ENCODE data around the gene APPL1.
A peak's percentile ranks its signal among the peaks of the same experiment; 100 is the strongest.
"Not testable (repeated sequence)": the region's sequence is repeated elsewhere in the genome, so short reads cannot be mapped to it uniquely, and the experiment has no call there.

The APPL1 gene

DNA sequence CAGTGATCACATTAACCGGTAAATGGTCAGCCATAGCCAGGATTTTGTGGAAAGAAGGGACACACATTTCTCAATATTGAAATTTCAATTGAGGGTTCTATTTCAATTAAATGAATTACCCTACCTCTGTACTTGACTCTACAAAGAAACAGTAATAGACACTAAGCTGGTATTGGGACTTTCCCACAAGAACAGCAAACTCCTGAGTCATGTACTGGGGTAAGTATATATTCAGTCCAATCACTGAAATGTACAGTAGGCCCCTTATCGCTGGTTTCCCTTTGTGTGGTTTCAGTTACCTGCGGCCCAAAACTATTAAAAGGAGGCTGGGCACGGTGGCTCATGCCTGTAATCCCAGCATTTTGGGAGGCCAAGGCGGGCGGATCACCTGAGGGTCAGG is 47.3 kb downstream of the APPL1 start:
- DNase-seq = no peak

DNA sequence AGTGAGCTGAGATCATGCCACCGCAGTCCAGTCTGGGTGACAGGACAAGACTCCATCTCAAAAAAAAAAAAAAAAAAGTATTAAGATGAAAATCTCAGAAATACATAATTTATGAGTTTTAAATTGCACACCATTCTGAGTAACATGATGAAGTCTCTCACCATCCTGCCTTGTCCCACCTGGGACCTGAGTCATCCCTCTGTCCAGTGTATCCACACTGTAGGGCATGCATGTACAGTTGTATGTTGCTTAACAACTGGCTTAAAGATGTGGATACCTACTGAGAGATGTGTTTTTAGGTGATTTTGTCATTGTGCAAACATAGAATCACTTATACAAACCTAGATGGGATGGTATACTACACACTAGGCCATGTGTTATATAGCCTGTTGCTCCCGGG is 47.9 kb downstream of the APPL1 start:
- no peak for DNase-seq

DNA sequence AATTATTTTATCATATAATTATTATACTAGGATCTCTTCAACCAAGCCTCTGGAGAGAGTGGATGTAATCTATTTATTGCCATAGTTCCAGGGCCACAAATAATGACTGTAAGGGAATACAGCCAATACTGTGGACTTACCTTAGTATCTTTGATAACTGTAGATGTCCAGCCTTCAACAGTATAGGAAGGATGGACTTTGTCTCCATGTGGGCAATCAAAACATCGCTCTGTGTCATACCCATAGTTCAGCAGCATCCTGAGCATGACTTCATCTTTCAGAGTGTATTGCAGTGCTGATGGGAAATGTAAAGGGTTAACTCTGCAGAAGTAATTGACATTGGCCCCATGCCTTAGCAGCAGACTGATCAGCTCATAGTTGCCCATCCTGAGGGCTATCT is 50.7 kb downstream of the APPL1 start:
- no peak for DNase-seq

DNA sequence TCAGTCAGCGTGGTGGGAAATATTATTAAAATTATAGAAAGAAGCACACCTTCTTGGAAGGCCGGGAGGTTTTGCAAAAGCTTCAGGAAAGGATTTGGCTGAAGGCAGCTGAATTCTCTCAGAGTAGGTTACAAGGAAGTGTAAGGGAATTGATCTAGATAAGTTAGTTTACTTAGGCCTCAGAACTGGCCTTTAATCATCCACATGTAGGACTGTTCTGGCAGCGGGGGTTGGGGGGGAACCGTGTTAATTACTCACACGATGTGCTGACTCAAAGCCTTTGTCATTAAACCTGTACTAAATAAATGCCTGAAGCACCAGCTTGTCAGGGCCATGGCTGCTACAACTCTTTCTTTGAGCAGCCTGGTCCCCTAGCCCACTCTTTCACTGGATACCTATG is 52.2 kb downstream of the APPL1 start:
- DNase-seq = no peak

DNA sequence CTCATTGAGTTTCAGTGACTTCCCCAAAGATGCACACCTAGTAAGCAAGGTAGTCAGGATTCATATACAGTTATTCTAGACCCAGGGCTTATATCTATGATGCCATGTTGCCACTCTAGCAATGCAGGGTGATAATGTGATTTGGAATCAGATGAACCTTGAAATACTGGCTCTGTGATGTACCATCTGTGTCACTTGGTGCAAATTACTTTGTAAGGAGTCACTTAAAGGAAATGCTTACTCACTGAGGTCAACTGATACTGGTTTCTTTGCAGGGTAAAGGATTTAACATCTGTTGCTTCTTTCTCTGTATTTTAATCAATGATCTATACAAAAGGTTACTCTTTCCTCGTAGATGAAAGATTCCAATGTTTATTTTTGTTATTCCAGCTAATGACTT is 54.2 kb downstream of the APPL1 start:
- DNase-seq = peak; percentile 11

DNA sequence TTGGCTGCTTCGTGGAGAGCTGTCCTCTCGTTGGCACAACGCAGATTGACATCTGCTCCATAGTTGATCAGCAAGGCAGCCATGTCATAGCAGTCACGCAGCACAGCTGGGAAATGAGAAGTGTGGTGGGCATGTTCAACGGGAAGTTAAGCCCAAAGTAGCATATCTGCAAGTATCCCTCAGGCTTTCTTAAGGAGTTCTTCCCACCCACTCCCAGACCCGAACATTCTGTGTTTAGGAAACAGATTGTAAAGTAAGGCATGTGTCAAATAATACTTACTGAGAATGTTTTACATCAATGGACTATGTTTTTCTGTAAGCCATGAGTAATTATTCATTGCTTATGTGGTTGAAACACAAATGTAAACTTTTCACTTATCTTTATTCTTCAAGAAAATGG is 55.8 kb downstream of the APPL1 start:
- DNase-seq = no peak

DNA sequence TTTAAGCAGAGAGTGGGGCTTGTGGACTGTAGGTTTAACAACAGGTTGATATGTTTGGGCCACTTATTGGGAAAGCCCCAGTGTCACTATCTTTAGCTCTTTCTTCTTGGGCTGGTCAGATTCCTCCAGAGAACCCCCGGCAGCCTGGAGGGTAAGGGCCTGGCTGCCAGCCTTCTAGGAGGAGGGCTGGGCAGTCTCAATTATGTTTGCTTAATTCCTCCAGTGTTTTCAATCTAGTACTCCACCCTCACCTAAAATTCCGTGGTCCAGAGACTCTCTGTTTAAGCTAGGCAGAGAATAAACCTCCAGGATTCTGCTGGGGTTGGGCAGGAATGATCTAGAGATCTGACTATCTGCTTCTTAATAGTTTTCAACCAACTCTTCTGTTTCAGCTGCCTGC is 59.7 kb downstream of the APPL1 start:
- no peak for DNase-seq

DNA sequence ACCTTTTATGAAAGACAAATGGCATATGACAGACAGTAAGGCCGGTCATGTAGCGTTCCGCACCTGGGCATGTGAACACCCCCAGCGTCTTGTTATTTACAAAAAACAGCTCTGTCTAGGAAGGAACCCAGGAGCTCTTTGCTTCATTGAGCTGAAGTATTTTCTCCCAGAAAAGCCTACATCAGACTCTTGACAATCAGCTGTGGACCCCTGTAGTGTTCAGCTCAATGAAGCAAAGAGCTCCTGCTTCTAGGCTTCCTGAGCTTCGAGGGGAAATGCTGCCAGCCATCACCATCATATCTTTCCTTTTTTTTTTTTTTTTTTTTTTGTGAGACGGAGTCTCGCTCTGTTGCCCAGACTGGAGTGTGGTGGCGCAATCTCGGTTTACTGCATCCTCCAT is 60.9 kb downstream of the APPL1 start:
- no peak for DNase-seq

DNA sequence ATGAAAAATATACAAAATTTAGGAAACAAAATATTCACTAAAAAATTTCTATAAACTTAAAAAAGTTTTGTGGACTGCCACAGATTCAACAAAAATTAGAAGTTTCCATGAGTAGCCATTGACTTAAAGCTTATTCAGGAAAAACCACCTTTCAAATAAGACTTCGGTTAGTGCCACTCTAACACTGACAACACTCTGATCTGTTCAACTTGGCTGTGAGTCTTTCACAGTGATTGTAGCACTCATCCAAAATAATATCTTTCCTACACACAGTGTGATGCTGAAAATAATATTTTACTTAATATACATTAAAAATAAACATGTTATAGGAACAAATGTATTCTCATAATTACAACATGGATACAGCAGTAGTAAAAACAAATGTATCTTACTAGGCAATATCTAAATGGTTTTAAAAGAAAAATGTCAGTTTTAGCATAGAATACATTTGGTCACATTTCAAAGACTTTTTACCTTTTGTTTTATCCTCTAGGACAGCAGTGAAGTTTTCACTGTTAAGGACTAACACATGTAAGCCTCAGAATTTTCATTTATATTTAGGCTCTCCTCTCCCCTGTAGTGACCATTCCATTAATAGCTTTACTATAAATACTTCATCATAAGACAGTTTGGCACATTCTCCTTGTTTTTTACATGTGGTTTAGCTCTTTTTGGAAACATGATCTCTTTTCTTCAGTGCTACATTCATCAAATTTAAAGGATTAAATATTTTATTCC is 64.8 kb downstream of the APPL1 start, which contains the start of gene ASB14:
TSS of gene ASB14 (minus strand) at position 527 of the 738 bp plus-strand sequence. CDS start 652 bp downstream, outside the sequence.
- DNase-seq = no peak

DNA sequence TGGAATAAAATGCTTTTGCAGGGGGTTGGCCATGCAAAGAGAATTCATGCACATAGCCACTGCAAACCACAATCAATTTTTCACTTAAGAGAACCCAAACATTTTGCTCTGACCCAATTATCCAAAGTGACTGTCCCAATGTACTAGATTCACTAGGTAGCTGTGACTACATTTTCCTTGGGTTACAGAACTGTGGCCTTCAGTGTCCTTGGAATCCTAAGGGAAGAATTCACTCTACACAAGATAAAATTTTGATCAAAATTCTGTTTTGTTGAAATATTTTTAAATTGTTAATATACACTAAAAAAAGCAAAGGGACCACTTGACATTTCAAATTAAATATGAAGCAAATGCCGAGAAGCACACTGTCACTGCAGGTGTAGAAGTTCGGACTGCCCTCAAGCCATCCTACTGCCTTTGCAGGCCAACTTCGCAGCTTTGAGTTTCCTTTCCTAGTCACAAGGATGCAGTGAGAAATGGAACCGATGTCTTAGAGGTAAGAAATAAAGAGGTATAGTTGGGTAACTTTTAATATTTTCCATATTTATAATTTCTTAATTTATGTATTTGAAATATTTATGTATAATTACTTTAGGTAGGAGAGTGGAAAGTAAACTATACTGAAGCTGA is 65.5 kb downstream of the APPL1 start:
- DNase-seq = no peak

DNA sequence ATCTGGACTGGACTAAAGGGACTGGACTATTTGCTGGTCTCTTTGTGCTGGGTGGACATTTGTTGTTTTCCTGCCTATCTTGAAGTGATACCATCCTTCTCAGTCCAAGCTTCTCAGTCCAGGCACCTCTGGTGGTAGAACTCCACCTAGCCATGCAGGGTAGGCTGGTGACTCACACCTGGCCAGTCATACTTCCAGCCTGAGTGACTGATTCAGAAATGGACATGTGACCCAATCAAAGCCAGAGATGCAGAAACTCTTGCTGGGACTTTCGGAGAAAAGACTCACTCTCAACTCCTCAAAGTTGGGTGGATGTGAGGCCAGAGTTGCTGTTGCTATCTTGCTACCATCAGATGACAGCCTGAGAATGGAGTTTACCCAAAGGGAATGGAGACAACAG is 70.5 kb downstream of the APPL1 start:
- DNase-seq = no peak

DNA sequence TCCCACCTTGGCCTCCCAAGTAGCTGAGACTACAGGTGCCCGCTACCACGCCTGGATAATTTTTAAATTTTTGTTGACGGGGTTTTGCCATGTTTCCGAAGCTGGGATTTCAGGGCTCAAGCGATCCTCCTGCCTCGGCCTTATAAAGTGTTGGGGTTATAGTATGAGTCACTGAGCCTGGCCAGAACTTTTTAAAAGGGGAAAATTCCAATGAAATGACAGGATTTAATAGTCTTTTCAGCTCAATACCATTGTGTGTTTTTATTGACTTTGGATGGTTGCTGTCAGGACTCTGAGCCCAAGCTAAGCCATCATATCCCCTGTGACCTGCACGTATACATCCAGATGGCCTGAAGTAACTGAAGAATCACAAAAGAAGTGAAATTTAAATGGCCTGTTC is 76.0 kb downstream of the APPL1 start:
- not testable (repeated sequence) for DNase-seq

DNA sequence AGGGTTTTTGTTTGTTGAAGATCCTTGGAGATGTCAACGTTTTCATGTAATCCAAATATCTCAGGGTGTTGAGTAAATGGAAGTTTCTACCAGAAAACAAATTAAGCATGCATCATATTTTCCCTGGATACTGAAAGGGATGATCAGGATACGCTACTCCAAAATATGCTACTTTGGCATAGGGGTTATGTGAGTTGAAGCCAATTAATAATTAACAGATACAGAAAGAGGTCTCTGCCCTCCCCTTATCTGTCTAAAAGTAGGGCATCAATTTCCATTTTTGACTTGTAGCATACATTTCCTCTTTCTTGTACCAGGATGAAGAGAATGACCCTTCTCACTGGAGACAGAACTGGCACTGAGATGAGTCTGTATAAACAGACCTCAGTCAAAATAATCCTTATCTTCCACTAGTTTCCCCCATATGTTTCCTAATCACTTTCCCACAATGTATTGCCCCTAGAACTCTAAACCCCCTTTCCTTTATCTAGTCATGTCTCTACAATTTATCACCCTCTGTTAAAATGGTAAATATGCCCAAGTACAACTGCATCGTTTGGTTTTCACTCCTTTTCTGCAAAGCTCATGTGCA is 82.3 kb downstream of the APPL1 start:
- DNase-seq = no peak

DNA sequence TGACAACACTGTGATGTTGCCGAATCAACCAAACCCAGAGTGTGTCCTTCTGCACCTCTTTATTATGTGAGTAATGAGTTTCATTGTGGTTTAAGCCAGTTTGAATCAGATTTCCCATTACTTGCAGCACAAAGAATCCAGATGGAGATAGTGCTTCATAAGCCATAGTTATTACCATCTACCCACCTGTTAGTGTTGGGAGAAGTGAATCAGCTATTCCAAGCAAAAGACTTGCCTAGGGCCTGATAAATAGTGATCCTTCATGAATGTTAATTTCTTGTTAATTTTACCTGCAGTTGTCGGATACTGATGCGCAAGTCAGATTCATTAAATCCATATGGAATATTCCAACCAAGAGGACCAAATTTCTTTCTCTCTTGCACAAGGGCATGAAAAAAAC is 86.7 kb downstream of the APPL1 start:
- DNase-seq = no peak
